GM23338 (cell line): Measurements from ENCODE around the gene TUBA3E. TPM values are rescaled to one million over a fixed set of nuclear protein-coding genes. Genes with fewer than 3 reads are reported as not detected.

Experiments used
- ATAC-seq: fragments of 200-7000 bp; cut with Tn5 transposase; 3 replicates; pipeline ENCODE4 v1.9.1; 2020
- DNase-seq: peaks from one replicate; pipeline ENCODE4 v3.0.0-alpha.2; 2015; ENCODE audit warnings: low spot score
- H2AFZ ChIP-seq: fragments of 200-600 bp; sonication (generic); 2 replicates; pipeline ENCODE4 v1.8.0; 2016; ENCODE audit warnings: antibody characterized with exemption, mild to moderate bottlenecking, moderate library complexity
- H3F3A ChIP-seq: fragments of 200-600 bp; sonication (generic); replicated peaks from 2 replicates; pipeline ENCODE4 v1.8.0; 2017; ENCODE audit warnings: antibody characterized with exemption, mixed run types, low read depth
- H3K27ac ChIP-seq: fragments of 200-600 bp; sonication (generic); 2 replicates; pipeline ENCODE4 v1.6.1; 2016; ENCODE audit warnings: low read depth
- H3K27me3 ChIP-seq: fragments of 200-600 bp; sonication (generic); 2 replicates; pipeline ENCODE4 v1.8.0; 2016; ENCODE audit warnings: mild to moderate bottlenecking, mixed run types, moderate library complexity; ENCODE audit not compliant: insufficient read depth
- H3K36me3 ChIP-seq: fragments of 200-600 bp; sonication (generic); 2 replicates; pipeline ENCODE4 v1.8.0; 2016; ENCODE audit warnings: mild to moderate bottlenecking; ENCODE audit not compliant: insufficient read depth
- H3K4me1 ChIP-seq: fragments of 200-600 bp; sonication (generic); 2 replicates; pipeline ENCODE4 v1.8.0; 2016; ENCODE audit warnings: mild to moderate bottlenecking, moderate library complexity; ENCODE audit not compliant: insufficient read depth
- H3K4me2 ChIP-seq: fragments of 200-600 bp; sonication (generic); 2 replicates; pipeline ENCODE4 v1.7.1; 2017; ENCODE audit warnings: mixed run types
- H3K4me3 ChIP-seq: fragments of 200-600 bp; sonication (generic); 2 replicates; pipeline ENCODE4 v1.6.1; 2016; ENCODE audit warnings: mixed run types
- H3K79me2 ChIP-seq: fragments of 200-600 bp; sonication (generic); replicated peaks from 2 replicates; pipeline ENCODE4 v1.8.0; 2017; ENCODE audit warnings: mild to moderate bottlenecking; ENCODE audit not compliant: insufficient read depth
- H3K9me2 ChIP-seq: fragments of 200-600 bp; sonication (generic); 2 replicates; pipeline ENCODE4 v1.8.0; 2017; ENCODE audit not compliant: insufficient read depth
- H4K20me1 ChIP-seq: fragments of 200-600 bp; sonication (generic); replicated peaks from 2 replicates; pipeline ENCODE4 v1.8.0; 2017; ENCODE audit warnings: mild to moderate bottlenecking; ENCODE audit not compliant: insufficient read depth
- H3K27ac Mint-ChIP-seq: 2 replicates; pipeline ENCODE4 v1.8.0; 2020; ENCODE audit warnings: inconsistent platforms, mild to moderate bottlenecking, moderate library complexity, mixed read lengths
- H3K27me3 Mint-ChIP-seq: 3 replicates; pipeline ENCODE4 v1.8.0; 2022; ENCODE audit warnings: low read depth, mild to moderate bottlenecking, moderate library complexity, mixed read lengths, inconsistent platforms; ENCODE audit not compliant: insufficient read depth, poor library complexity
- H3K36me3 Mint-ChIP-seq: 3 replicates; pipeline ENCODE4 v1.8.0; 2021; ENCODE audit warnings: low read depth, mild to moderate bottlenecking, inconsistent platforms, moderate library complexity, mixed read lengths
- H3K4me1 Mint-ChIP-seq: 3 replicates; pipeline ENCODE4 v1.8.0; 2020; ENCODE audit warnings: mild to moderate bottlenecking, inconsistent platforms, mixed read lengths
- H3K4me3 Mint-ChIP-seq: 3 replicates; pipeline ENCODE4 v1.8.0; 2021; ENCODE audit warnings: moderate library complexity, mild to moderate bottlenecking, inconsistent platforms, mixed read lengths
- H3K9me3 Mint-ChIP-seq: 3 replicates; pipeline ENCODE4 v1.8.0; 2020; ENCODE audit warnings: moderate library complexity, mild to moderate bottlenecking, inconsistent platforms, mixed read lengths
- CREB1 ChIP-seq: fragments of 250-450 bp; sonication (Bioruptor Pico); IDR thresholded peaks from 2 replicates; pipeline ENCODE4 v1.5.0; 2020; ENCODE audit warnings: low read depth, mild to moderate bottlenecking, moderate library complexity
- CTCF ChIP-seq, 2 experiments: fragments of 200-600 bp in 1 of 2; sonication (generic) in 1 of 2; conservative IDR thresholded peaks; 2 replicates each; pipeline versions ENCODE4 v1.5.1 to v1.6.1; 2016 to 2017; ENCODE audit warnings: antibody characterized with exemption in 2 of 2, low read depth in 2 of 2, mild to moderate bottlenecking in 2 of 2, moderate library complexity in 1 of 2
- EZH2 ChIP-seq: fragments of 200-600 bp; sonication (generic); IDR thresholded peaks from one replicate; pipeline ENCODE4 v1.8.0; 2017; ENCODE audit warnings: antibody characterized with exemption, mild to moderate bottlenecking, low read depth; ENCODE audit not compliant: unreplicated experiment
- EZH2phosphoT487 ChIP-seq: fragments of 200-600 bp; sonication (generic); IDR thresholded peaks from one replicate; pipeline ENCODE4 v1.8.1; 2018; ENCODE audit warnings: antibody characterized with exemption; ENCODE audit not compliant: unreplicated experiment
- JUNB ChIP-seq: IDR thresholded peaks from one replicate; pipeline ENCODE4 v1.6.1; 2016; ENCODE audit warnings: antibody characterized with exemption; ENCODE audit not compliant: unreplicated experiment
- NANOG ChIP-seq: IDR thresholded peaks from 2 replicates; pipeline ENCODE4 v1.6.1; 2016; ENCODE audit warnings: antibody characterized with exemption, borderline replicate concordance
- POLR2AphosphoS5 ChIP-seq: IDR thresholded peaks from 2 replicates; pipeline ENCODE4 v1.6.1; 2016; ENCODE audit warnings: antibody characterized with exemption, low read depth
- REST ChIP-seq: IDR thresholded peaks from one replicate; pipeline ENCODE4 v1.6.1; 2018; ENCODE audit warnings: antibody characterized with exemption; ENCODE audit not compliant: unreplicated experiment
- STAT1 ChIP-seq: IDR thresholded peaks from one replicate; pipeline ENCODE4 v1.6.1; 2016; ENCODE audit warnings: antibody characterized with exemption; ENCODE audit not compliant: unreplicated experiment
- ZNF114 ChIP-seq: fragments of 250-450 bp; sonication (Bioruptor Pico); IDR thresholded peaks from 2 replicates; pipeline ENCODE4 v1.5.0; 2020; ENCODE audit warnings: mild to moderate bottlenecking, moderate library complexity
- ZNF331 ChIP-seq: fragments of 250-450 bp; sonication (Bioruptor Pico); IDR thresholded peaks from 2 replicates; pipeline ENCODE4 v1.5.0; 2020; ENCODE audit warnings: low read depth, mild to moderate bottlenecking, moderate library complexity
- polyA plus RNA-seq: library from polyadenylated mRNA; unstranded; fragments of >200 nt; fragmentation: Nextera tagmentation; extraction: Ambion mirVana; gene quantifications from 2 replicates; pipeline ENCODE4 v1.2.1, GENCODE V29; 2016
- total RNA-seq: library from RNA; depleted of rRNA; stranded (reverse); fragments of >200 nt; shearing (Covaris generic); gene quantifications from 2 replicates; pipeline ENCODE4 v1.2.3, GENCODE V29; 2014
- TF ChIP-seq, protein P1 (sequence below): fragments of 250-450 bp; sonication (Bioruptor Pico); IDR thresholded peaks from 2 replicates; pipeline ENCODE4 v1.5.0; 2020; ENCODE audit warnings: mild to moderate bottlenecking, moderate library complexity
- TF ChIP-seq, protein P2 (sequence below): IDR thresholded peaks from 2 replicates; pipeline ENCODE4 v1.6.1; 2016; ENCODE audit warnings: antibody characterized with exemption

The TUBA3E gene
- total and polyA plus RNA-seq, 2 experiments from 2014 or later, result 0.21 to 0.31 TPM

GRCh38 chr2:130183512-130184373, 14.5 kb downstream of the TUBA3E start:
- Mint-ChIP-seq H3K36me3 (peaks cover 7% of the 10 kb centered on the region), H3K9me3 (no peaks in the 10 kb centered on the region), H3K4me1 (peaks cover 10% of the 10 kb centered on the region; the same call in 2 of the 3 replicates), H3K27ac (no peak overlapping the region), H3K27me3 (peaks cover 11% of the 10 kb centered on the region), H3K4me3 (peak overlapping the region; percentile 70)
- DNase-seq (no peak), ATAC-seq (no peak)
- Histone ChIP-seq H3K27ac (no peak overlapping the region), H3K36me3 (no peaks in the 10 kb centered on the region), H4K20me1 (no peaks in the 10 kb centered on the region), H3F3A (no peaks in the 10 kb centered on the region), H3K79me2 (peaks cover 28% of the 10 kb centered on the region), H2AFZ (no peak overlapping the region), H3K9me2 (no peaks in the 10 kb centered on the region), H3K27me3 (no peaks in the 10 kb centered on the region), H3K4me2 (peak overlapping the region; percentile 83), H3K4me1 (peaks cover 5% of the 10 kb centered on the region; the same call in 1 of the 2 replicates), H3K4me3 (peak overlapping the region; percentile 98)
- no peak for TF ChIP-seq CTCF (conservative IDR thresholded peaks at IDR 0.05; ENCODE audit: low read depth in 2 of 2)
- TF ChIP-seq, protein P1, sequence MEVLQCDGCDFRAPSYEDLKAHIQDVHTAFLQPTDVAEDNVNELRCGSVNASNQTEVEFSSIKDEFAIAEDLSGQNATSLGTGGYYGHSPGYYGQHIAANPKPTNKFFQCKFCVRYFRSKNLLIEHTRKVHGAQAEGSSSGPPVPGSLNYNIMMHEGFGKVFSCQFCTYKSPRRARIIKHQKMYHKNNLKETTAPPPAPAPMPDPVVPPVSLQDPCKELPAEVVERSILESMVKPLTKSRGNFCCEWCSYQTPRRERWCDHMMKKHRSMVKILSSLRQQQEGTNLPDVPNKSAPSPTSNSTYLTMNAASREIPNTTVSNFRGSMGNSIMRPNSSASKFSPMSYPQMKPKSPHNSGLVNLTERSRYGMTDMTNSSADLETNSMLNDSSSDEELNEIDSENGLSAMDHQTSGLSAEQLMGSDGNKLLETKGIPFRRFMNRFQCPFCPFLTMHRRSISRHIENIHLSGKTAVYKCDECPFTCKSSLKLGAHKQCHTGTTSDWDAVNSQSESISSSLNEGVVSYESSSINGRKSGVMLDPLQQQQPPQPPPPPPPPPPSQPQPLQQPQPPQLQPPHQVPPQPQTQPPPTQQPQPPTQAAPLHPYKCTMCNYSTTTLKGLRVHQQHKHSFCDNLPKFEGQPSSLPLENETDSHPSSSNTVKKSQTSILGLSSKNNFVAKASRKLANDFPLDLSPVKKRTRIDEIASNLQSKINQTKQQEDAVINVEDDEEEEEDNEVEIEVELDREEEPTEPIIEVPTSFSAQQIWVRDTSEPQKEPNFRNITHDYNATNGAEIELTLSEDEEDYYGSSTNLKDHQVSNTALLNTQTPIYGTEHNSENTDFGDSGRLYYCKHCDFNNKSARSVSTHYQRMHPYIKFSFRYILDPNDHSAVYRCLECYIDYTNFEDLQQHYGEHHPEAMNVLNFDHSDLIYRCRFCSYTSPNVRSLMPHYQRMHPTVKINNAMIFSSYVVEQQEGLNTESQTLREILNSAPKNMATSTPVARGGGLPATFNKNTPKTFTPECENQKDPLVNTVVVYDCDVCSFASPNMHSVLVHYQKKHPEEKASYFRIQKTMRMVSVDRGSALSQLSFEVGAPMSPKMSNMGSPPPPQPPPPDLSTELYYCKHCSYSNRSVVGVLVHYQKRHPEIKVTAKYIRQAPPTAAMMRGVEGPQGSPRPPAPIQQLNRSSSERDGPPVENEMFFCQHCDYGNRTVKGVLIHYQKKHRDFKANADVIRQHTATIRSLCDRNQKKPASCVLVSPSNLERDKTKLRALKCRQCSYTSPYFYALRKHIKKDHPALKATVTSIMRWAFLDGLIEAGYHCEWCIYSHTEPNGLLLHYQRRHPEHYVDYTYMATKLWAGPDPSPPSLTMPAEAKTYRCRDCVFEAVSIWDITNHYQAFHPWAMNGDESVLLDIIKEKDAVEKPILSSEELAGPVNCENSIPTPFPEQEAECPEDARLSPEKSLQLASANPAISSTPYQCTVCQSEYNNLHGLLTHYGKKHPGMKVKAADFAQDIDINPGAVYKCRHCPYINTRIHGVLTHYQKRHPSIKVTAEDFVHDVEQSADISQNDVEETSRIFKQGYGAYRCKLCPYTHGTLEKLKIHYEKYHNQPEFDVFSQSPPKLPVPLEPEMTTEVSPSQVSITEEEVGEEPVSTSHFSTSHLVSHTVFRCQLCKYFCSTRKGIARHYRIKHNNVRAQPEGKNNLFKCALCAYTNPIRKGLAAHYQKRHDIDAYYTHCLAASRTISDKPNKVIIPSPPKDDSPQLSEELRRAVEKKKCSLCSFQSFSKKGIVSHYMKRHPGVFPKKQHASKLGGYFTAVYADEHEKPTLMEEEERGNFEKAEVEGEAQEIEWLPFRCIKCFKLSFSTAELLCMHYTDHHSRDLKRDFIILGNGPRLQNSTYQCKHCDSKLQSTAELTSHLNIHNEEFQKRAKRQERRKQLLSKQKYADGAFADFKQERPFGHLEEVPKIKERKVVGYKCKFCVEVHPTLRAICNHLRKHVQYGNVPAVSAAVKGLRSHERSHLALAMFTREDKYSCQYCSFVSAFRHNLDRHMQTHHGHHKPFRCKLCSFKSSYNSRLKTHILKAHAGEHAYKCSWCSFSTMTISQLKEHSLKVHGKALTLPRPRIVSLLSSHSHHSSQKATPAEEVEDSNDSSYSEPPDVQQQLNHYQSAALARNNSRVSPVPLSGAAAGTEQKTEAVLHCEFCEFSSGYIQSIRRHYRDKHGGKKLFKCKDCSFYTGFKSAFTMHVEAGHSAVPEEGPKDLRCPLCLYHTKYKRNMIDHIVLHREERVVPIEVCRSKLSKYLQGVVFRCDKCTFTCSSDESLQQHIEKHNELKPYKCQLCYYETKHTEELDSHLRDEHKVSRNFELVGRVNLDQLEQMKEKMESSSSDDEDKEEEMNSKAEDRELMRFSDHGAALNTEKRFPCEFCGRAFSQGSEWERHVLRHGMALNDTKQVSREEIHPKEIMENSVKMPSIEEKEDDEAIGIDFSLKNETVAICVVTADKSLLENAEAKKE (CRISPR knock-in tag), result no peak
- no peak for TF ChIP-seq REST
- no peak for TF ChIP-seq ZNF331 (CRISPR knock-in tag)
- no peak for TF ChIP-seq POLR2AphosphoS5
- TF ChIP-seq EZH2, result no peak
- TF ChIP-seq NANOG, result no peak
- TF ChIP-seq STAT1, result no peak
- no peak for TF ChIP-seq EZH2phosphoT487
- TF ChIP-seq CREB1 (CRISPR knock-in tag), result no peak
- no peak for TF ChIP-seq ZNF114 (CRISPR knock-in tag)
- TF ChIP-seq JUNB, result no peak
- TF ChIP-seq, protein P2, sequence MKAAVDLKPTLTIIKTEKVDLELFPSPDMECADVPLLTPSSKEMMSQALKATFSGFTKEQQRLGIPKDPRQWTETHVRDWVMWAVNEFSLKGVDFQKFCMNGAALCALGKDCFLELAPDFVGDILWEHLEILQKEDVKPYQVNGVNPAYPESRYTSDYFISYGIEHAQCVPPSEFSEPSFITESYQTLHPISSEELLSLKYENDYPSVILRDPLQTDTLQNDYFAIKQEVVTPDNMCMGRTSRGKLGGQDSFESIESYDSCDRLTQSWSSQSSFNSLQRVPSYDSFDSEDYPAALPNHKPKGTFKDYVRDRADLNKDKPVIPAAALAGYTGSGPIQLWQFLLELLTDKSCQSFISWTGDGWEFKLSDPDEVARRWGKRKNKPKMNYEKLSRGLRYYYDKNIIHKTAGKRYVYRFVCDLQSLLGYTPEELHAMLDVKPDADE, result no peak
